WTC11 (cell line): ENCODE data around the gene CSNK1E. TPM values are rescaled to one million over a fixed set of nuclear protein-coding genes. Genes with fewer than 3 reads are reported as not detected.

Experiments
- ATAC-seq: fragments of 200-7000 bp; cut with Tn5 transposase; 2 replicates; pipeline ENCODE4 v1.10.0; 2021; ENCODE audit warnings: mild to moderate bottlenecking, moderate library complexity
- CTCF ChIA-PET: fragments of 300-600 bp; sonication (Branson Sonifier 250); formaldehyde crosslinking; loops from one replicate; lab custom pipeline; 2021; ENCODE audit warnings: antibody characterized with exemption; lab: Charles Lee
- POLR2A ChIA-PET: fragments of 350-600 bp; sonication (Branson Sonifier 250); formaldehyde crosslinking; loops from one replicate; lab custom pipeline; 2021; ENCODE audit warnings: antibody characterized with exemption; lab: Charles Lee
- DNase-seq: peaks from one replicate; pipeline ENCODE4 v3.0.0; 2021; ENCODE audit warnings: low spot score
- H3K27ac Mint-ChIP-seq: 2 replicates; pipeline ENCODE4 v1.8.0; 2021; ENCODE audit warnings: mixed read lengths
- H3K27me3 Mint-ChIP-seq: 2 replicates; pipeline ENCODE4 v1.8.0; 2021; ENCODE audit warnings: low read depth, mild to moderate bottlenecking, moderate library complexity, mixed read lengths
- H3K36me3 Mint-ChIP-seq: 2 replicates; pipeline ENCODE4 v1.8.0; 2021; ENCODE audit warnings: mixed read lengths
- H3K4me1 Mint-ChIP-seq: 2 replicates; pipeline ENCODE4 v1.8.0; 2022; ENCODE audit warnings: mixed read lengths
- H3K4me3 Mint-ChIP-seq: 2 replicates; pipeline ENCODE4 v1.8.0; 2021; ENCODE audit warnings: mild to moderate bottlenecking, moderate library complexity, mixed read lengths
- H3K9me3 Mint-ChIP-seq: 2 replicates; pipeline ENCODE4 v1.8.0; 2021; ENCODE audit warnings: mixed read lengths
- AR ChIP-seq: fragments of 250-450 bp; sonication (Bioruptor Pico); IDR thresholded peaks from 2 replicates; pipeline ENCODE4 v1.9.0; 2021; ENCODE audit warnings: mild to moderate bottlenecking
- ARID4B ChIP-seq: sonication (generic); formaldehyde crosslinking; IDR thresholded peaks from 2 replicates; pipeline ENCODE4 v1.8.0; 2023; ENCODE audit warnings: missing genetic modification reagents, mild to moderate bottlenecking, borderline replicate concordance
- ATF6 ChIP-seq: sonication (generic); formaldehyde crosslinking; IDR thresholded peaks from 2 replicates; pipeline ENCODE4 v1.8.1; 2023; ENCODE audit warnings: mild to moderate bottlenecking, missing genetic modification reagents
- CREB1 ChIP-seq: sonication (generic); formaldehyde crosslinking; IDR thresholded peaks from 2 replicates; pipeline ENCODE4 v1.8.0; 2023; ENCODE audit warnings: mild to moderate bottlenecking, missing genetic modification reagents
- FOXJ3 ChIP-seq: sonication (generic); formaldehyde crosslinking; IDR thresholded peaks from 2 replicates; pipeline ENCODE4 v1.9.0; 2021; ENCODE audit warnings: missing genetic modification reagents, mild to moderate bottlenecking, borderline replicate concordance
- FOXP1 ChIP-seq: sonication (generic); formaldehyde crosslinking; IDR thresholded peaks from 2 replicates; pipeline ENCODE4 v1.8.0; 2022; ENCODE audit warnings: missing genetic modification reagents, mild to moderate bottlenecking, moderate library complexity, borderline replicate concordance
- GABPB1 ChIP-seq: sonication (generic); formaldehyde crosslinking; IDR thresholded peaks from 2 replicates; pipeline ENCODE4 v1.8.1; 2023; ENCODE audit warnings: mild to moderate bottlenecking, missing genetic modification reagents
- GTF2I ChIP-seq: fragments of 250-450 bp; sonication (Bioruptor Pico); conservative IDR thresholded peaks from 2 replicates; pipeline ENCODE4 v1.4.0; 2021; ENCODE audit warnings: mild to moderate bottlenecking
- HMGA2 ChIP-seq: fragments of 250-450 bp; sonication (Bioruptor Pico); IDR thresholded peaks from 2 replicates; pipeline ENCODE4 v1.4.0; 2021; ENCODE audit warnings: mild to moderate bottlenecking, moderate library complexity
- KAT7 ChIP-seq: sonication (generic); formaldehyde crosslinking; IDR thresholded peaks from 2 replicates; pipeline ENCODE4 v1.8.1; 2023; ENCODE audit warnings: missing genetic modification reagents, mild to moderate bottlenecking, borderline replicate concordance
- NFYB ChIP-seq: sonication (generic); formaldehyde crosslinking; conservative IDR thresholded peaks from 2 replicates; pipeline ENCODE4 v1.8.0; 2022; ENCODE audit warnings: low read depth, missing genetic modification reagents
- NR3C1 ChIP-seq: sonication (generic); formaldehyde crosslinking; conservative IDR thresholded peaks from 2 replicates; pipeline ENCODE4 v1.8.1; 2023; ENCODE audit warnings: low read depth, mild to moderate bottlenecking, missing genetic modification reagents
- PREB ChIP-seq: sonication (generic); formaldehyde crosslinking; IDR thresholded peaks from 2 replicates; pipeline ENCODE4 v1.8.1; 2022; ENCODE audit warnings: mild to moderate bottlenecking, missing genetic modification reagents, moderate library complexity, borderline replicate concordance
- SMAD3 ChIP-seq: sonication (generic); formaldehyde crosslinking; IDR thresholded peaks from 2 replicates; pipeline ENCODE4 v1.8.0; 2022; ENCODE audit warnings: missing genetic modification reagents, mild to moderate bottlenecking, borderline replicate concordance
- SMAD4 ChIP-seq: sonication (generic); formaldehyde crosslinking; IDR thresholded peaks from 2 replicates; pipeline ENCODE4 v1.8.0; 2022; ENCODE audit warnings: mild to moderate bottlenecking, missing genetic modification reagents
- SP1 ChIP-seq: sonication (generic); formaldehyde crosslinking; conservative IDR thresholded peaks from 2 replicates; pipeline ENCODE4 v1.8.1; 2022; ENCODE audit warnings: missing genetic modification reagents
- TEAD1 ChIP-seq: sonication (generic); formaldehyde crosslinking; IDR thresholded peaks from 2 replicates; pipeline ENCODE4 v1.8.0; 2022; ENCODE audit warnings: mild to moderate bottlenecking, missing genetic modification reagents
- ZBTB43 ChIP-seq: sonication (generic); formaldehyde crosslinking; IDR thresholded peaks from 2 replicates; pipeline ENCODE4 v1.8.1; 2023; ENCODE audit warnings: mild to moderate bottlenecking, missing genetic modification reagents
- ZNF396 ChIP-seq: fragments of 250-450 bp; sonication (Bioruptor Pico); IDR thresholded peaks from 2 replicates; pipeline ENCODE4 v1.8.0; 2021; ENCODE audit warnings: mild to moderate bottlenecking, moderate library complexity, borderline replicate concordance
- ZNF416 ChIP-seq: fragments of 250-450 bp; sonication (Bioruptor Pico); IDR thresholded peaks from 2 replicates; pipeline ENCODE4 v1.9.0; 2021; ENCODE audit warnings: mild to moderate bottlenecking, inconsistent platforms
- ZNF512 ChIP-seq: sonication (generic); formaldehyde crosslinking; IDR thresholded peaks from 2 replicates; pipeline ENCODE4 v1.8.1; 2022; ENCODE audit warnings: missing genetic modification reagents, borderline replicate concordance
- total RNA-seq: library from RNA; stranded (reverse); gene quantifications from 3 replicates; pipeline ENCODE4 v1.2.3, GENCODE V29; 2021

Gene CSNK1E
- total RNA-seq, 1 experiment from 2014 or later = 265 TPM

- no peak for TF ChIP-seq ZNF512 (CRISPR knock-in tag)
Observed at GRCh38 chr22:38355275-38355674, 38.0 kb upstream of the CSNK1E start (continued).

- H3K9me3 Mint-ChIP-seq = no peaks in the 10 kb centered on the region
- H3K4me3 Mint-ChIP-seq = no peak overlapping the region
- ATAC-seq (peak; percentile 1; the same call in 1 of the 2 replicates), DNase-seq (no peak)
- ChIA-PET CTCF (interaction anchor here (1.3 to 2.3 kb wide), 3 partner anchors 28 to 93 kb away, joined by 3 to 7 read pairs (median 3); no protein-coding TSS in a partner anchor), POLR2A (no interaction called here)
- H3K27me3 Mint-ChIP-seq = no peaks in the 10 kb centered on the region
- peaks cover 19% of the 10 kb centered on the region for H3K36me3 Mint-ChIP-seq
- TF ChIP-seq CREB1 (CRISPR knock-in tag) = no peak
- no peak for TF ChIP-seq TEAD1 (CRISPR knock-in tag)
- TF ChIP-seq HMGA2 (CRISPR knock-in tag) = no peak
- TF ChIP-seq ARID4B (CRISPR knock-in tag) = no peak
- no peak for TF ChIP-seq NR3C1 (CRISPR knock-in tag)
- TF ChIP-seq PREB (CRISPR knock-in tag) = no peak
- no peak for TF ChIP-seq GABPB1 (CRISPR knock-in tag)
- TF ChIP-seq ZNF416 = no peak
- no peak for TF ChIP-seq ZBTB43 (CRISPR knock-in tag)
- no peak for TF ChIP-seq FOXP1 (CRISPR knock-in tag)
- no peak for TF ChIP-seq GTF2I
- no peak for TF ChIP-seq NFYB (CRISPR knock-in tag)
- TF ChIP-seq AR (CRISPR knock-in tag) = no peak
- TF ChIP-seq KAT7 = no peak
- TF ChIP-seq SMAD4 (CRISPR knock-in tag) = no peak
- TF ChIP-seq SMAD3 (CRISPR knock-in tag) = no peak
- TF ChIP-seq ATF6 (CRISPR knock-in tag) = no peak
- no peak for TF ChIP-seq FOXJ3 (CRISPR knock-in tag)
- no peak for TF ChIP-seq SP1 (CRISPR knock-in tag)
- no peak for TF ChIP-seq ZNF396 (CRISPR knock-in tag)
- H3K27ac Mint-ChIP-seq = peak overlapping the region; percentile 80
- H3K4me1 Mint-ChIP-seq = peaks cover 44% of the 10 kb centered on the region
Observed at GRCh38 chr22:38353701-38354100, 36.5 kb upstream of the CSNK1E start.
